ENCODE results near the gene CNIH1. TPM values are rescaled to one million over a fixed set of nuclear protein-coding genes. Genes with fewer than 3 reads are reported as not detected.

Gene CNIH1
- total RNA-seq, 2 experiments from 2014 or later, result 55.9 TPM

GRCh38 chr14:54423991-54424390 lies 17.2 kb downstream of the CNIH1 start:
- H3K4me1 Mint-ChIP-seq (ENCODE audit: low read depth), result peaks cover 4% of the 10 kb centered on the region
- Histone ChIP-seq H3K4me1 (ENCODE audit: insufficient read depth, low read length) (no peaks in the 10 kb centered on the region), H3K27me3 (ENCODE audit: control insufficient read depth in 1 of 2, insufficient read depth in 2 of 2, low read length in 2 of 2) (no peaks in the 10 kb centered on the region), H3K4me3 (ENCODE audit: low read length) (no peak overlapping the region), H3K36me3 (ENCODE audit: insufficient read depth, low read length) (peaks cover 27% of the 10 kb centered on the region), H3K27ac (ENCODE audit: low read depth in 1 of 2, low read length in 2 of 2) (no peak overlapping the region), H3K9me3 (ENCODE audit: control insufficient read depth in 1 of 2, insufficient read depth in 1 of 2, low read length in 2 of 2) (no peaks in the 10 kb centered on the region)
- ChIA-PET POLR2A (interaction anchor here (0.7 kb wide), 1 partner anchor 648 kb away, joined by 4 read pairs; no protein-coding TSS in a partner anchor), CTCF (interaction anchor here (1.0 to 1.4 kb wide), 3 partner anchors 11 to 27 kb away, joined by 4 read pairs; partner anchors contain the start of gene CDKN3)
- TF ChIP-seq, protein P1, sequence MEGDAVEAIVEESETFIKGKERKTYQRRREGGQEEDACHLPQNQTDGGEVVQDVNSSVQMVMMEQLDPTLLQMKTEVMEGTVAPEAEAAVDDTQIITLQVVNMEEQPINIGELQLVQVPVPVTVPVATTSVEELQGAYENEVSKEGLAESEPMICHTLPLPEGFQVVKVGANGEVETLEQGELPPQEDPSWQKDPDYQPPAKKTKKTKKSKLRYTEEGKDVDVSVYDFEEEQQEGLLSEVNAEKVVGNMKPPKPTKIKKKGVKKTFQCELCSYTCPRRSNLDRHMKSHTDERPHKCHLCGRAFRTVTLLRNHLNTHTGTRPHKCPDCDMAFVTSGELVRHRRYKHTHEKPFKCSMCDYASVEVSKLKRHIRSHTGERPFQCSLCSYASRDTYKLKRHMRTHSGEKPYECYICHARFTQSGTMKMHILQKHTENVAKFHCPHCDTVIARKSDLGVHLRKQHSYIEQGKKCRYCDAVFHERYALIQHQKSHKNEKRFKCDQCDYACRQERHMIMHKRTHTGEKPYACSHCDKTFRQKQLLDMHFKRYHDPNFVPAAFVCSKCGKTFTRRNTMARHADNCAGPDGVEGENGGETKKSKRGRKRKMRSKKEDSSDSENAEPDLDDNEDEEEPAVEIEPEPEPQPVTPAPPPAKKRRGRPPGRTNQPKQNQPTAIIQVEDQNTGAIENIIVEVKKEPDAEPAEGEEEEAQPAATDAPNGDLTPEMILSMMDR (IDR thresholded peaks at IDR 0.05), result no peak
- no peak overlapping the region for H3K4me3 Mint-ChIP-seq
- no peaks in the 10 kb centered on the region for H3K27me3 Mint-ChIP-seq
- intact Hi-C loops (cut with DNase I, micrococcal nuclease), result no loop called here
- peaks cover 54% of the 10 kb centered on the region for H3K36me3 Mint-ChIP-seq (ENCODE audit: low read depth)
- H3K9me3 Mint-ChIP-seq, result no peaks in the 10 kb centered on the region
- no peak for DNase-seq
- no peak overlapping the region for H3K27ac Mint-ChIP-seq
- no peak for ATAC-seq (ENCODE audit: poor library complexity)

DNA sequence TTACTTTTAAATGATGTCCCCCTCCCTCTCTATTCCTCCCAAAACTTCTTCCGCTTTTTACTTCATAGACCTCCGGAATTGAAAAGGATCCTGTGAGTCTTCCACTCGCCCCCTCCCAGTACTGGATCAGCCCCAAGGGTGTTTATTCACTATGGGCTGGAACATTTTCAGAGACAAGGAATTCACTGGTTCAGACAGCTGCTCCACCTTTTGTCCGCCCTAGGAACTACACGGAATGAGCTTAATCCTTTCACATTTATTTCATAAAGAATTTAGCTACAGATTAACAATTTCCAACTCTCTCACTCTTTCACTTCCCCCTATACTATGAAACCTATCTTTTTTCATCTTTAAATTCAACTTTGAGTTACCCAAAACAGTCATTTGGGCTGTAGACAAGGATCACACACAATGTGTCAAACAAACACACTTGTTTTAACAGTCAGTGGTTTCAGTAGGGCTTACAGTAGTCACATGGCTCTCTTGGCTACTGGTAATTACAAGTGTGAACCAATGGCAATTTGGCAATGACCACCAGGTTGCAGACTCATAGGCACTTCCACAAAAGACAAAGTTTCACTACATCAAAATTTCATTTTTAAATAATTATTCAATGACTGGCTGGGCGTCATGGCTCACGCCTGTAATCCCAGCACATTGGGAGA lies 20.6 kb downstream of the CNIH1 start:
- CTCF ChIA-PET, result interaction anchor here (0.5 kb wide), 1 partner anchor 275 kb away, joined by 3 read pairs; no protein-coding TSS in a partner anchor
- POLR2A ChIA-PET, result no interaction called here
- Mint-ChIP-seq H3K36me3 (ENCODE audit: low read depth) (peaks cover 23% of the 10 kb centered on the region), H3K27me3 (no peaks in the 10 kb centered on the region), H3K9me3 (no peaks in the 10 kb centered on the region), H3K4me3 (no peak overlapping the region), H3K4me1 (ENCODE audit: low read depth) (peaks cover 4% of the 10 kb centered on the region), H3K27ac (peak overlapping the region; percentile 3)
- Histone ChIP-seq H3K36me3 (ENCODE audit: insufficient read depth, low read length) (no peaks in the 10 kb centered on the region), H3K27ac (ENCODE audit: low read depth in 1 of 2, low read length in 2 of 2) (no peak overlapping the region), H3K9me3 (ENCODE audit: control insufficient read depth in 1 of 2, insufficient read depth in 1 of 2, low read length in 2 of 2) (no peaks in the 10 kb centered on the region), H3K27me3 (ENCODE audit: control insufficient read depth in 1 of 2, insufficient read depth in 2 of 2, low read length in 2 of 2) (no peaks in the 10 kb centered on the region), H3K4me3 (ENCODE audit: low read length) (no peak overlapping the region), H3K4me1 (ENCODE audit: insufficient read depth, low read length) (no peaks in the 10 kb centered on the region)
- TF ChIP-seq, protein P1 (IDR thresholded peaks at IDR 0.05), result peak; percentile 50
- DNase-seq (peak in 4 of 14 experiments; percentile 13 to 39 (median 35)), ATAC-seq (ENCODE audit: poor library complexity) (no peak)
- intact Hi-C loops (cut with DNase I, micrococcal nuclease), result no loop called here

DNA sequence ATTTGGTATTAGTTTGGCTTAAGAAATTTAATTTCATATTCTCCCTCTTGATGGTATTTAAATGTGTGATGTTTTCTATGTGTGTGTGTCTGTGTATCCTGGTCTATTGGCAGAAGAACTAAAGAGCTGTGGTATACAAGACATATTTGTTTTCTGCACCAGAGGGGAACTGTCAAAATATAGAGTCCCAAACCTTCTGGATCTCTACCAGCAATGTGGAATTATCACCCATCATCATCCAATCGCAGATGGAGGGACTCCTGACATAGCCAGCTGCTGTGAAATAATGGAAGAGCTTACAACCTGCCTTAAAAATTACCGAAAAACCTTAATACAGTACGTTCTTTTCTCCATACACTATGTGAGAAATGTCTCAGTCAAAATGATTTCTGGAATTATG lies 29.8 kb downstream of the CNIH1 start:
- no peaks in the 10 kb centered on the region for H3K36me3 ChIP-seq (ENCODE audit: insufficient read depth, low read length)
- intact Hi-C loops (cut with DNase I, micrococcal nuclease), result no loop called here
- TF ChIP-seq, protein P1 (IDR thresholded peaks at IDR 0.05), result no peak
- H3K27ac ChIP-seq (ENCODE audit: low read depth in 1 of 2, low read length in 2 of 2), result no peak overlapping the region
- no peak overlapping the region for H3K4me3 ChIP-seq (ENCODE audit: low read length)
- Mint-ChIP-seq H3K36me3 (ENCODE audit: low read depth) (no peaks in the 10 kb centered on the region), H3K27ac (no peak overlapping the region), H3K27me3 (no peaks in the 10 kb centered on the region), H3K4me1 (ENCODE audit: low read depth) (no peaks in the 10 kb centered on the region), H3K9me3 (no peaks in the 10 kb centered on the region), H3K4me3 (no peak overlapping the region)
- no peaks in the 10 kb centered on the region for H3K27me3 ChIP-seq (ENCODE audit: control insufficient read depth in 1 of 2, insufficient read depth in 2 of 2, low read length in 2 of 2)
- DNase-seq, result no peak
- H3K4me1 ChIP-seq (ENCODE audit: insufficient read depth, low read length), result no peaks in the 10 kb centered on the region
- POLR2A ChIA-PET, result no interaction called here
- no peaks in the 10 kb centered on the region for H3K9me3 ChIP-seq (ENCODE audit: control insufficient read depth in 1 of 2, insufficient read depth in 1 of 2, low read length in 2 of 2)
- no peak for ATAC-seq (ENCODE audit: poor library complexity)
- CTCF ChIA-PET, result no interaction called here

Measured in CD4-positive, alpha-beta T cell (primary cell).